ENCODE data around the gene PITPNC1. TPM values are rescaled to one million over a fixed set of nuclear protein-coding genes. Genes with fewer than 3 reads are reported as not detected.
A peak's percentile ranks its signal among the peaks of the same experiment; 100 is the strongest.

Gene PITPNC1
- total and polyA plus RNA-seq, 12 donors = 6.6 to 28.0 (median 11.5) TPM

GRCh38 chr17:67436233-67436632, 59.2 kb downstream of the PITPNC1 start:
- Histone ChIP-seq H3K27ac (peak overlapping the region; percentile 36 to 90 (median 80)), H3K36me3 (no peaks in the 10 kb centered on the region), H3K4me1 (peaks cover 2 to 97% (median 60%) of the 10 kb centered on the region in 9 donors), H3K4me3 (no peak overlapping the region), H3K9me3 (no peaks in the 10 kb centered on the region), H3K27me3 (no peaks in the 10 kb centered on the region)
- intact Hi-C loops (cut with DNase I) = loop anchor here in 2 of 10 donors (5.0 kb wide), 1 partner anchor 36 kb away; no protein-coding TSS in a partner anchor
- ATAC-seq = peak in 4 of 8 donors; percentile 12 to 49 (median 17)
- no peak for TF ChIP-seq CTCF (IDR thresholded peaks at IDR 0.05)
- DNase-seq = no peak
- 61 to 77% methylated on average over 10 of the region's 10 CpGs for WGBS, 2 donors

GRCh38 chr17:67438667-67439066, 61.6 kb downstream of the PITPNC1 start:
- intact Hi-C loops (cut with DNase I) = loop anchor here in 2 of 10 donors (5.0 kb wide), 1 partner anchor 34 kb away; no protein-coding TSS in a partner anchor
- no peak for DNase-seq
- Histone ChIP-seq H3K27ac (peak overlapping the region in 2 of 10 donors; percentile 6 to 32), H3K4me1 (peaks cover 2 to 96% (median 69%) of the 10 kb centered on the region in 9 donors), H3K9me3 (no peaks in the 10 kb centered on the region), H3K4me3 (no peak overlapping the region), H3K27me3 (no peaks in the 10 kb centered on the region), H3K36me3 (no peaks in the 10 kb centered on the region)
- ATAC-seq = no peak
- no peak for TF ChIP-seq CTCF (IDR thresholded peaks at IDR 0.05)
- 72 to 79% methylated on average over 3 of the region's 3 CpGs for WGBS, 2 donors

- peaks cover 2 to 96% (median 69%) of the 10 kb centered on the region in 9 donors for H3K4me1 ChIP-seq
- DNase-seq = no peak
Measured at GRCh38 chr17:67439269-67439668, 62.2 kb downstream of the PITPNC1 start.

GRCh38 chr17:67440277-67441051, 63.4 kb downstream of the PITPNC1 start:
- ATAC-seq (no peak), DNase-seq (no peak)
- Histone ChIP-seq H3K27ac (peak overlapping the region in 9 of 10 donors; percentile 41 to 87 (median 62)), H3K9me3 (no peaks in the 10 kb centered on the region), H3K27me3 (no peaks in the 10 kb centered on the region), H3K4me3 (peak overlapping the region in 2 of 10 donors; percentile 29 to 34), H3K4me1 (peaks cover 2 to 91% (median 65%) of the 10 kb centered on the region in 9 donors), H3K36me3 (no peaks in the 10 kb centered on the region)
- TF ChIP-seq CTCF (IDR thresholded peaks at IDR 0.05) = no peak
- intact Hi-C loops (cut with DNase I) = no loop called here
- 72 to 80% methylated on average over 7 of the region's 7 CpGs for WGBS, 2 donors

More at GRCh38 chr17:67439269-67439668, 62.2 kb downstream of the PITPNC1 start:
- no peaks in the 10 kb centered on the region for H3K36me3 ChIP-seq
- H3K9me3 ChIP-seq = no peaks in the 10 kb centered on the region
- WGBS, 2 donors = 97 to 99% methylated on average over 2 of the region's 2 CpGs
- ATAC-seq = no peak
- H3K4me3 ChIP-seq = no peak overlapping the region
- TF ChIP-seq CTCF (IDR thresholded peaks at IDR 0.05) = no peak
- intact Hi-C loops (cut with DNase I) = loop anchor here in 2 of 10 donors (5.0 kb wide), 1 partner anchor 33 kb away; no protein-coding TSS in a partner anchor
- no peak overlapping the region for H3K27ac ChIP-seq
- no peaks in the 10 kb centered on the region for H3K27me3 ChIP-seq
